GM23248 (cell line): ENCODE measurements around the gene HOXC10. TPM values are rescaled to one million over a fixed set of nuclear protein-coding genes. Genes with fewer than 3 reads are reported as not detected.
A peak's percentile ranks its signal among the peaks of the same experiment; 100 is the strongest.

ENCODE experiments used
- DNase-seq: peaks from one replicate; pipeline ENCODE4 v3.0.0-alpha.2; 2015
- H2AFZ ChIP-seq: fragments of 200-600 bp; sonication (generic); 2 replicates; pipeline ENCODE4 v1.6.1; 2016; ENCODE audit warnings: antibody characterized with exemption
- H3F3A ChIP-seq: fragments of 200-600 bp; sonication (generic); 2 replicates; pipeline ENCODE4 v1.6.1; 2016; ENCODE audit warnings: mild to moderate bottlenecking, antibody characterized with exemption, mixed run types; ENCODE audit not compliant: insufficient read depth
- H3K27ac ChIP-seq: fragments of 200-600 bp; sonication (generic); 2 replicates; pipeline ENCODE4 v1.5.1; 2016; ENCODE audit warnings: mild to moderate bottlenecking
- H3K27me3 ChIP-seq: fragments of 200-600 bp; sonication (generic); replicated peaks from 2 replicates; pipeline ENCODE4 v1.6.1; 2016; ENCODE audit warnings: mild to moderate bottlenecking; ENCODE audit not compliant: insufficient read depth
- H3K36me3 ChIP-seq: fragments of 200-600 bp; sonication (generic); 2 replicates; pipeline ENCODE4 v1.6.1; 2016; ENCODE audit warnings: low read depth, mild to moderate bottlenecking
- H3K4me1 ChIP-seq: fragments of 200-600 bp; sonication (generic); 2 replicates; pipeline ENCODE4 v1.6.1; 2016; ENCODE audit warnings: mild to moderate bottlenecking; ENCODE audit not compliant: insufficient read depth
- H3K4me2 ChIP-seq: fragments of 200-600 bp; sonication (generic); one replicate; pipeline ENCODE4 v1.6.1; 2016; ENCODE audit warnings: mild to moderate bottlenecking; ENCODE audit not compliant: unreplicated experiment
- H3K4me3 ChIP-seq: fragments of 200-600 bp; sonication (generic); 2 replicates; pipeline ENCODE4 v1.5.1; 2016; ENCODE audit warnings: mild to moderate bottlenecking
- H3K79me2 ChIP-seq: fragments of 200-600 bp; sonication (generic); 2 replicates; pipeline ENCODE4 v1.6.1; 2016; ENCODE audit warnings: mild to moderate bottlenecking; ENCODE audit not compliant: insufficient read depth
- H3K9ac ChIP-seq: fragments of 200-600 bp; sonication (generic); 2 replicates; pipeline ENCODE4 v1.6.1; 2016; ENCODE audit warnings: mild to moderate bottlenecking
- H3K9me2 ChIP-seq: fragments of 200-600 bp; sonication (generic); 2 replicates; pipeline ENCODE4 v1.6.1; 2016; ENCODE audit warnings: mixed run types, mild to moderate bottlenecking, moderate library complexity; ENCODE audit not compliant: insufficient read depth
- H3K9me3 ChIP-seq: fragments of 200-600 bp; sonication (generic); one replicate; pipeline ENCODE4 v1.6.1; 2017; ENCODE audit warnings: low read depth
- H4K20me1 ChIP-seq: fragments of 200-600 bp; sonication (generic); 2 replicates; pipeline ENCODE4 v1.6.0; 2016; ENCODE audit not compliant: insufficient read depth
- EZH2 ChIP-seq: fragments of 200-600 bp; sonication (generic); IDR thresholded peaks from 2 replicates; pipeline ENCODE4 v1.6.1; 2018; ENCODE audit warnings: antibody characterized with exemption, mild to moderate bottlenecking; ENCODE audit not compliant: insufficient read depth, poor library complexity, severe bottlenecking
- EZH2phosphoT487 ChIP-seq: fragments of 200-600 bp; sonication (generic); IDR thresholded peaks from 2 replicates; pipeline ENCODE4 v1.6.1; 2018; ENCODE audit warnings: antibody characterized with exemption, moderate library complexity, mild to moderate bottlenecking, low read depth; ENCODE audit not compliant: insufficient read depth
- WGBS, 2 experiments: methylation state at CpG; one replicate each; pipeline ENCODE4 v1.1.6; 2015 to 2017; ENCODE audit warnings: low lambda C conversion rate in 2 of 2, low coverage in 1 of 2; ENCODE audit errors: missing lambda C conversion rate in 2 of 2; 5-methylcytosine and 5-hydroxymethylcytosine counted together
- in situ Hi-C: fragments of 300-500 bp; cut with MboI; formaldehyde crosslinking; loops from 2 replicates; pipeline ENCODE4 v1.15.0; 2020
- polyA plus RNA-seq: library from polyadenylated mRNA; unstranded; fragments of >200 nt; fragmentation: Nextera tagmentation; extraction: Ambion mirVana; gene quantifications from 2 replicates; pipeline ENCODE4 v1.2.1, GENCODE V29; 2016
- total RNA-seq: library from RNA; depleted of rRNA; stranded (reverse); fragments of >200 nt; shearing (Covaris generic); gene quantifications from 2 replicates; pipeline ENCODE4 v1.2.3, GENCODE V29; 2014

Gene HOXC10
- total and polyA plus RNA-seq, 2 experiments from 2014 or later, result not detected

- in situ Hi-C loops, result no loop called here
- no peaks in the 10 kb centered on the region for H3K9me2 ChIP-seq
- no peak overlapping the region for H3K9ac ChIP-seq
- no peak overlapping the region for H3K27ac ChIP-seq
- DNase-seq, result no peak
- H4K20me1 ChIP-seq, result no peaks in the 10 kb centered on the region
- H3K9me3 ChIP-seq, result no peaks in the 10 kb centered on the region
- no peak for TF ChIP-seq EZH2
- TF ChIP-seq EZH2phosphoT487, result no peak
- H3K79me2 ChIP-seq, result no peaks in the 10 kb centered on the region
- H2AFZ ChIP-seq, result no peak overlapping the region
- no peak overlapping the region for H3K4me2 ChIP-seq
- H3K27me3 ChIP-seq, result peaks cover 93% of the 10 kb centered on the region
- H3K4me3 ChIP-seq, result no peak overlapping the region
- WGBS, 2 experiments, result 32 to 34% methylated on average over 30 of the region's 30 CpGs
- H3K36me3 ChIP-seq, result no peaks in the 10 kb centered on the region
- H3K4me1 ChIP-seq, result peaks cover 17% of the 10 kb centered on the region; the same call in 1 of the 2 replicates
- no peaks in the 10 kb centered on the region for H3F3A ChIP-seq
These were observed 3.0 kb upstream of the HOXC10 start for GRCh38 chr12:53981634-53982565.

DNA sequence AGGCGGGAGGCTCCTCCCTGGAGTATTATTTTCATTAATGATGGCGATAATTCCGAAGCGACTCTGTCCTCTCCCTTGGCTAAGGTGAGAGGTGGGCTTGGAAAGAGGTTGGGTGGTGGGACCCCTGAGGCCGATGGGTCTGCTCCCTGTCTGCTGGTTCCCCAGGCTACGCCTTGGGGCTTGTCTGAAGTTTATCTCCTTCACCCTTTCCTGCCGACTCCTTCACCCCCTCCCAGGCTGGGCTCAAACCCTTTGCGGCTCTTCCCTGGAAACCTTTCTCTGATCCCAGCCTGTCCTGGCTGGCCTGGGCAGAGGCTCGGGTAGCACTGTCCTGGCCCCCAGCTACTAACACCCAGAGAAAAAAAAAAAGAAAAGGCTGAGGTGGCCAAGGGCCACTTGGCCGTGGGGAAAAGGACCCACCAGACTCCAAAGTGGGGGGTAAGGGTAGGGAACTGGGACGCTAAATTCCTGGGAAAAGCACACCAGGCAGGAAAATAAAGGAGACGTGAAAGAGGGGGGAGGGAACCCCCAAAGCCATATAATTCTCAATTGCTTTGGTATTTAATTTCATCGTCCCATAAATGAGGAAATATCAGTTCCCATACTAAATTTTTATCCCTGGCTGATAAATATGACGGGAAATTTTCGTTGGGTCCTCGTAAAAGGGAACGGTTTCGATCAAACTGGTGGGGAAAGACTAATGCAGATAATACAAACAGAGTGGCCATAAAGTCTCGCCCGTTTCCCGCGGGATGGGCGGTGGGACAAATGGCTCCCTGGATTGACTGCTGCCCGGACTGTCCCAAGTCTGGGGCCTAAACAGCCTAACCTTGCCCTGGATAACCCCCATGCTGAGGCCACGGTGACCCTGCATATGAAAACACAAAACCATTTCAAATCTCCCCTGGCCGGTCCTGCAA is 2.0 kb upstream of the HOXC10 start:
- Histone ChIP-seq H3K9ac (no peak overlapping the region), H3K9me2 (no peaks in the 10 kb centered on the region), H3K27ac (no peak overlapping the region), H4K20me1 (no peaks in the 10 kb centered on the region), H3K4me3 (no peak overlapping the region), H3K36me3 (no peaks in the 10 kb centered on the region), H3K79me2 (no peaks in the 10 kb centered on the region), H2AFZ (no peak overlapping the region), H3K4me1 (peaks cover 17% of the 10 kb centered on the region; the same call in 1 of the 2 replicates), H3K4me2 (no peak overlapping the region), H3F3A (no peaks in the 10 kb centered on the region), H3K9me3 (no peaks in the 10 kb centered on the region), H3K27me3 (peaks cover 93% of the 10 kb centered on the region)
- DNase-seq, result no peak
- WGBS, 2 experiments, result 23 to 28% methylated on average over 26 of the region's 26 CpGs
- TF ChIP-seq EZH2 (no peak), EZH2phosphoT487 (no peak)
- in situ Hi-C loops, result no loop called here

- in situ Hi-C loops, result no loop called here
- no peaks in the 10 kb centered on the region for H3K9me3 ChIP-seq
- H3K36me3 ChIP-seq, result no peaks in the 10 kb centered on the region
- H3F3A ChIP-seq, result no peaks in the 10 kb centered on the region
- no peaks in the 10 kb centered on the region for H3K9me2 ChIP-seq
- TF ChIP-seq EZH2phosphoT487 (peak; percentile 88; the same call in 1 of the 2 replicates), EZH2 (peak; percentile 91)
- no peaks in the 10 kb centered on the region for H4K20me1 ChIP-seq
- no peaks in the 10 kb centered on the region for H3K79me2 ChIP-seq
- no peak overlapping the region for H2AFZ ChIP-seq
- peaks cover 94% of the 10 kb centered on the region for H3K27me3 ChIP-seq
- DNase-seq, result no peak
- H3K4me1 ChIP-seq, result peaks cover 17% of the 10 kb centered on the region; the same call in 1 of the 2 replicates
- no peak overlapping the region for H3K4me3 ChIP-seq
- no peak overlapping the region for H3K9ac ChIP-seq
- WGBS, 2 experiments, result 27 to 28% methylated on average over 17 of the region's 17 CpGs
- no peak overlapping the region for H3K4me2 ChIP-seq
- no peak overlapping the region for H3K27ac ChIP-seq
These were observed 1.4 kb upstream of the HOXC10 start for GRCh38 chr12:53983568-53983949.

- Histone ChIP-seq H3F3A (no peaks in the 10 kb centered on the region), H3K4me1 (peaks cover 17% of the 10 kb centered on the region; the same call in 1 of the 2 replicates), H2AFZ (no peak overlapping the region), H3K9me3 (no peaks in the 10 kb centered on the region), H3K4me2 (no peak overlapping the region), H3K9ac (no peak overlapping the region), H3K36me3 (no peaks in the 10 kb centered on the region), H3K27ac (no peak overlapping the region), H3K27me3 (peaks cover 94% of the 10 kb centered on the region), H3K9me2 (no peaks in the 10 kb centered on the region), H4K20me1 (no peaks in the 10 kb centered on the region), H3K79me2 (no peaks in the 10 kb centered on the region), H3K4me3 (no peak overlapping the region)
- TF ChIP-seq EZH2, result peak; percentile 97
- TF ChIP-seq EZH2phosphoT487, result no peak; the same call in none of the 2 replicates
- 13 to 15% methylated on average over 30 of the region's 30 CpGs for WGBS, 2 experiments
- in situ Hi-C loops, result no loop called here
- DNase-seq, result no peak
These were observed 885 bp upstream of the HOXC10 start for GRCh38 chr12:53983950-53984572.
